Activated naive CD8-positive, alpha-beta T cell (primary cell): Measurements from ENCODE around the gene EXOG.

ENCODE experiments used
- H3K27ac Mint-ChIP-seq: one replicate; pipeline ENCODE4 v1.8.0; 2021; ENCODE audit warnings: mixed read lengths
- H3K27me3 Mint-ChIP-seq: one replicate; pipeline ENCODE4 v1.8.0; 2021; ENCODE audit warnings: mixed read lengths
- H3K36me3 Mint-ChIP-seq: one replicate; pipeline ENCODE4 v1.8.0; 2021; ENCODE audit warnings: mixed read lengths
- H3K4me1 Mint-ChIP-seq: one replicate; pipeline ENCODE4 v1.8.0; 2021; ENCODE audit warnings: low read depth, mixed read lengths
- H3K4me3 Mint-ChIP-seq: one replicate; pipeline ENCODE4 v1.8.0; 2021; ENCODE audit warnings: mild to moderate bottlenecking, mixed read lengths
- H3K9me3 Mint-ChIP-seq: one replicate; pipeline ENCODE4 v1.8.0; 2021; ENCODE audit warnings: low read depth, mixed read lengths

EXOG gene

DNA sequence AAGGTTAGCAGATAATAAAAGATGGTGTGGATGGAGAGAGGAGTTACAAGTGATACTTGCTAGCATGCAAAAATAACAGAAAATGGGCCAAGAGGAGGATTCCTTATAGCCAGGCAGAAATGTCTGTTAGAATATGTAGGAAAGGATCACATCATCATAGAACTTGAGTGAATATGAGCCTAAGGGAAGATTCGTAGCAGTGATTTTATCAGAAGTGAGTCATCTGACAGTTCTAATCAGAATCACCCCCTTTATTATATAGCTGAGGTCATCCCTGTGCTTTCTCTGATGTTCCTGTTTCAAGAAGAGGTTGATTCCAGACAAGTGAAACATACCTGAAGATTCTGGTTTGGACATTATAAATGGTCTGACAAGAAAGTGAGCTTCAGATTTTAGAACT lies 22.9 kb downstream of the EXOG start:
- Mint-ChIP-seq H3K4me3 (peak overlapping the region; percentile 12), H3K9me3 (no peaks in the 10 kb centered on the region), H3K27ac (peak overlapping the region; percentile 46), H3K36me3 (peaks cover 6% of the 10 kb centered on the region), H3K4me1 (peaks cover 33% of the 10 kb centered on the region), H3K27me3 (no peaks in the 10 kb centered on the region)

DNA sequence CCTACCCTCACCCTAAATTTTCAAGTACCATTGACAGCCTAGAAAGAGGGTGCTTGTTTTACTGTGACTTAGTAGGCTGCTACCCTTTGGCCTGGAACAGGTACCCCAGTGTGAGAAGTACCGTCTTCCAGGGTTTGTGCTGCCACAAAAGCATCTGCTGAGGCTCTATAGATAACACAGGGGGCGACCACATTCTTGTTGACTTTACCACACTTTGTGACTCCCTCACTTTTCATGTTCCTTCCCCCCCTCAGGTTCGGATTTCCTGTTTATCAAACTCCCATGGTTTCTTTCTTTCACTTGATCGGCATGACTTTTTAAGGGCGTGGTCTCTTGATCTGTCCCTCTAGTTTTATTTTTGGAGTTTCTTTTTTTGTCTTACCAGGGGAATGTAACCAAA lies 23.5 kb downstream of the EXOG start:
- Mint-ChIP-seq H3K4me3 (peak overlapping the region; percentile 38), H3K4me1 (peaks cover 33% of the 10 kb centered on the region), H3K9me3 (no peaks in the 10 kb centered on the region), H3K36me3 (peaks cover 9% of the 10 kb centered on the region), H3K27me3 (no peaks in the 10 kb centered on the region), H3K27ac (peak overlapping the region; percentile 83)

DNA sequence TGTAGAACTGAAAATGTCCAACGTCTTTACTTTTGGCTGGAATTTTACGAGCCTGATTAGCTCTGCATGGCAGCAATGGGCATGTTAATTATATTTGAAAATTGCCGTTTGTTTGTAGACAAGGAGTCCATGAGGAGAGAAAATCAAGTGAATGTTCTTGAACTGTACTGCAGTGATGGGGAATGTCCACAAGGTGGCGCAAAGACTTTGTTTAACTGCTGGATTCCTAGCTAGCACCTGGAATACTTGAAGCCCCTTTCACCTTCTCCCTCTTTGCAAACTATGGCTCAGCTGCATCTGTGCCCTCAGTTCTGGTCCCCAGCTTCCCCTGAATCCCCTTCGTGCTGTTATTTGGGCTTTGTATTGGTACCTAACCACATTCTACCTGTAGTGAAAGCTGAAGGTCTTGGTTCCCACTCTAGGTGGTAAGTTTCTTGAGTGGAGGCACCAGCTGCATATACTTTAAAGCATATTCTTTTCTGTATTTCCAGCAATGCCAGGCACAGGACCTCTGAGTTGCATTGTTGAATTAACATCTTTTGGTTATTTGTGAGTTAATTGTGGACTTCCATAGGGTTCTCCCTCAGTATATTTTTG lies 25.3 kb downstream of the EXOG start:
- H3K4me3 Mint-ChIP-seq = no peak overlapping the region
- peaks cover 33% of the 10 kb centered on the region for H3K4me1 Mint-ChIP-seq
- peaks cover 13% of the 10 kb centered on the region for H3K36me3 Mint-ChIP-seq
- H3K27me3 Mint-ChIP-seq = no peaks in the 10 kb centered on the region
- H3K9me3 Mint-ChIP-seq = no peaks in the 10 kb centered on the region
- H3K27ac Mint-ChIP-seq = no peak overlapping the region

DNA sequence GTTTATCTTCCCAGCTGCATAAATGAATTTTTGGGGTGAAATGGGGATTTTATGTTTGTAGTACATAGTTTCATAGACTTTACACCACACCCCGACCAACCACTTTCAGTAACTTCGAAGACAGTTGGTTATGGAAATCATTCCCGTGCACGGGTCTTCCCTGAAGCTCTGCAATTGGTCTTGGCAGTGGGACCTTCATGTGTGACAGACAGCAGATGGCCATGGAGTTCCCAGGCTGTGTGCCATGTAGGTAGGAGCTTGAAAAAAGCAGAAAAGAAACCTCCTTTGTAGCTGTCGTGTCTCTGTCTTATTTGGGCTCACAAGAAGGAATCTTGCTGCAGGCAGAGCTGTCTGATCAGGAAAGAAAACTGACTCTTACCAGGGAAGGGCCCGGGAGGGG lies 25.9 kb downstream of the EXOG start:
- H3K27ac Mint-ChIP-seq = no peak overlapping the region
- no peaks in the 10 kb centered on the region for H3K27me3 Mint-ChIP-seq
- H3K36me3 Mint-ChIP-seq = peaks cover 11% of the 10 kb centered on the region

DNA sequence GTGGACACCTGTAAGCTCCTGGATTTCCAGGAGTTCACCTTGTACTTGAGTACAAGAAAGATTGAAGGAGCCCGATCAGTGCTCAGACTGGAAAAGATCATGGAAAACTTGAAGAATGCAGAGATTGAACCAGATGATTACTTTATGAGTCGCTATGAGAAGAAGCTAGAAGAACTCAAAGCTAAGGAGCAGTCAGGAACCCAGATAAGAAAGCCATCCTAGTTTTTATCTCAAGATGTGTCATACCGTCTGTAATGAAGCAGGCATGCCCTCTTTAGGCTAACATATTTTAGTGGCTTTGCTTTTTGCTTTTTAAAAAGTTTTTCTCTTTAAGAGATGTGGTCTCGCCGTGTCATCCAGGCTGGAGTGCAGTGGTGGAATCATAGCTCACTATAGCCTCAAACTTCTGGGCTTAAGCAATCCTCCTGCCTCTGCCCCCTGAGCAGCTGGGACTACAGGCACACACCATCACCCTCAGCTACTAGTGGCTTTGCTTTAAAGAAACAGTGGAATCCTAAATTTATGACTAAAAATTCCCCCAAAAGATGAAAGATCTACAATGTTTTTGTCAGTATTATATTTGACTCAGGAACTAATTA lies 28.1 kb downstream of the EXOG start:
- Mint-ChIP-seq H3K4me3 (no peak overlapping the region), H3K27me3 (no peaks in the 10 kb centered on the region), H3K27ac (no peak overlapping the region)

More for the DNA sequence above, 25.9 kb downstream of the EXOG start:
- Mint-ChIP-seq H3K9me3 (no peaks in the 10 kb centered on the region), H3K4me3 (no peak overlapping the region), H3K4me1 (peaks cover 33% of the 10 kb centered on the region)

DNA sequence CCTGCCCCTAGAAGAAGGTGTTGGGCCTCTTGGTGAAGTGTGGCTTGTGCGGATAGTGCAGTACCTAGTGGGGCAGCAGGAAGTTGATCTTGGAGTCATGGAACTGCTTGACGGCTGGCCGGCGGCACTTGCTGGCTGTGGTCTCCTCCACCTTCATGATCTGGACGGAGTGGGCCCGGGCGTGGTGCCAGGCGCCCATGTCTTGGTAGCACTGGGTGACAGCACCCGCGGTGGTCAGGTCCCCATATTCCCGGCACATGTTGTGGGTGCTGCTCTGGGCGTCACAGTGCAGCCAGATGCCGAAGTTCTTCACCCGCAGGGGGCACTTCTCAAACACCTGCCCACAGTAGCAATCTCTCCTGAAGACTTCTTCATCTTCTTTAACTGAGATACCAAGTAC lies 30.7 kb downstream of the EXOG start:
- Mint-ChIP-seq H3K27ac (no peak overlapping the region), H3K4me3 (no peak overlapping the region), H3K36me3 (peaks cover 16% of the 10 kb centered on the region), H3K27me3 (no peaks in the 10 kb centered on the region), H3K9me3 (no peaks in the 10 kb centered on the region), H3K4me1 (no peaks in the 10 kb centered on the region)

More for the DNA sequence above, 28.1 kb downstream of the EXOG start:
- peaks cover 22% of the 10 kb centered on the region for H3K4me1 Mint-ChIP-seq
- peaks cover 14% of the 10 kb centered on the region for H3K36me3 Mint-ChIP-seq
- H3K9me3 Mint-ChIP-seq = no peaks in the 10 kb centered on the region

DNA sequence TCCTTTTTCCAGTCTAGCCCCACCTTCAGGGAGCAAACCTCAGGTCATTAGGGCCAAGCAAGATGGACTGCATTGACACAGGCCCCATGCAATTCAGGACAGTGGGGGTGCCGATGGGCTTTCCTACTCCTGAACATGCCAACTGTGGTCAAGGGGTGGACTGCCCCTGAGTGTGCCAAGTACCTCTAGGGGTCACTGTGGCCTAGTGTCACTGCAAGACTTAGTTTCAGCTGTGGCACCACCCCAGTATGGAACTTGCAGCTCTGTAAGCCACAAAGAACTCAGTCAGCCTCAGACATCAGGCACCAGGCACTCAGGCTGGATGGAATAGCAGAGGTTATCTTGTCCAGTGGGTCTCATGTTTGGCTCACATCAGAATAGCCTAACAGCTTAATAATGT lies 32.3 kb downstream of the EXOG start:
- Mint-ChIP-seq H3K27ac (no peak overlapping the region), H3K27me3 (no peaks in the 10 kb centered on the region), H3K4me1 (no peaks in the 10 kb centered on the region), H3K9me3 (no peaks in the 10 kb centered on the region), H3K4me3 (no peak overlapping the region), H3K36me3 (peaks cover 16% of the 10 kb centered on the region)

DNA sequence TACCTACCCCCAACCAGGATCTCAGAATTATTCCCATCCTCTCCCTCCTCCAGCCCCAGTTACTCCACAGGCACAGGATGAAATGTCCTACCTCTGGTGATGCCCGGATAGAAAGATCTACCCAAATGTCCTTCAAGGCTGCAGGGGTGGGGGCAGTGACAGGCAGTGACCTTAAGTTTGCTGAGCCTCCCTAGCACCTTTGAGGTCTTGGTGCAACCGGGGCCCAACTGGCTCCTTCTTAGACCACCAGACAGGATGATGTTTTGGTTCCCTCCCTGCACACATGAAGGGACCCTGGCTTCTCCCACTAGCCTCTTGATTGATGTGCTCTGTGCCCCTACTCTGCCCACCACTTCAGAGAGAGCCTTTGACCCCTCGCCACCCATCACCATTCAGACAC lies 36.4 kb downstream of the EXOG start:
- H3K4me1 Mint-ChIP-seq = peaks cover 2% of the 10 kb centered on the region
- H3K4me3 Mint-ChIP-seq = no peak overlapping the region
- H3K36me3 Mint-ChIP-seq = peaks cover 19% of the 10 kb centered on the region
- H3K27ac Mint-ChIP-seq = no peak overlapping the region
- no peaks in the 10 kb centered on the region for H3K27me3 Mint-ChIP-seq
- no peaks in the 10 kb centered on the region for H3K9me3 Mint-ChIP-seq

DNA sequence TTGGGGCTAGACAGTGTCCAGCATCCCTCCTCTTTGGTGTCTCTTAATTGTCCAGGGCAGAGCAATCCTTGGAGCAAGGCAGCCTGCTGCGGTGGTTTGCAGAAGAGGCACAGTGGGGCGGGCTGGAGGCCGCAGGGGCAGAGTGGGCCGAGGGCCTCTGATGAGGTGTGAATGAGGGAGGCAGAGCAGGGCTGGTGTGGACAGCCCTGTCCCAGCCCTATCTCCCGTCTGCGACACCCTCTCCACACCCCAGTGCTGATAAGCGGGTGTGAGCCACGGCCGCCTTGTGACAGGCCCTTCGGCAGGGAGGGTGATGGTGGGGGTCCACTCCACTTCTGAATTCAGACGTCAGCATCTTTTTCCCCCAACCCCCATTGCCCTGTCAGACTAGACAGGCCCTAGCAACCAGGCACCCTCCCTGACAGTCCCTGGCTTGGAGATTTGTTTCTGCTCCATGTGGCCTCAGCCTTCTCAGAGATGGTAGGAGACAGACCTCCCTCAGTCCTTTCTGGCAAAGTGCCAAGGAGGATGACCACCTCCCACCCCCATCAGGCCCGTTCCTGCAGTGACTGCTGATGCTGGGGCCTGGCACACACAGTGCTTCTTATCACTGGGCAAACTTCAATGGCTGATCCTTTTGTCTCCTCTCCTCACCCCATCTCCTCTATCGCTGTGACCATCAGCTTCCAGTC lies 37.3 kb downstream of the EXOG start:
- H3K27me3 Mint-ChIP-seq = no peaks in the 10 kb centered on the region
- H3K36me3 Mint-ChIP-seq = peaks cover 16% of the 10 kb centered on the region
- no peak overlapping the region for H3K27ac Mint-ChIP-seq

DNA sequence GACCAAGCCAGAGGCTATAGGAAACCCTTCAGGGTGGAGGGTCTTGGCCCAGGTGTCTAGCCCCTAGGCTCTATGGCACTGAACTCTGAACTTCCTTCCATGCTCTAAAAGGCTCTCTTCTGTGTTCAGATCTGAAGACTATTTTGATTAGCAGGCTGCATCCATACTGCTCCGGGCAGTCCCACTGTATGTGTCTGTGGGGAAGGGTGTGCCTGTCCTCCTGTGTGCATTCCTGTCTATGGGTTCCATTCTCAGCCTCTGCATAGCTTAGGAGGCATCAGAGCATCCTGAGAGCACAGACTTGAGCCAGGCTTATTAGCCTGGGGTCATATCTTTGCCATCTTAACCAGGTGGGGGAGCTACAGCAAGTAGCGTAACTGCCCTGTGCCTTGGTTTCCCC lies 38.0 kb downstream of the EXOG start:
- no peak overlapping the region for H3K4me3 Mint-ChIP-seq
- peaks cover 2% of the 10 kb centered on the region for H3K4me1 Mint-ChIP-seq
- H3K27me3 Mint-ChIP-seq = no peaks in the 10 kb centered on the region
- no peak overlapping the region for H3K27ac Mint-ChIP-seq
- H3K9me3 Mint-ChIP-seq = no peaks in the 10 kb centered on the region
- H3K36me3 Mint-ChIP-seq = peaks cover 16% of the 10 kb centered on the region

More for the DNA sequence above, 37.3 kb downstream of the EXOG start:
- Mint-ChIP-seq H3K4me1 (peaks cover 2% of the 10 kb centered on the region), H3K9me3 (no peaks in the 10 kb centered on the region), H3K4me3 (no peak overlapping the region)

DNA sequence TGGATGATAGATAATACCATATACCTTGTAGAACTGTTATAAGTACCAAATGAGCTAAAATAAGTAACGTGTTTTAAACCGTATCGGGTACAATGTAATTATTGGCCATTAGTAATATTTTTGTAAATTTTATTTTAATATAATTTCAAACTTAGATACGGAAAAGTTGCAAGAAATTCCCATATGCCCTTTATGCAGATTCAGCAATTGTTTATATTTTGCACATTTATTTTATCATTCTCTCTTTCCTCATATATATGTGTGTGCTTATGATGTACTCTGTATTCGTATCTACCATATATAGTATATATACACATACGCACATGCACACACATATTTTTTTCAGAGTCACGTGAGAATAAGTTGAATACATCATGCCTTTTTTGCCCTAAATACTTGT lies 38.5 kb downstream of the EXOG start:
- H3K27ac Mint-ChIP-seq = no peak overlapping the region
- H3K36me3 Mint-ChIP-seq = peaks cover 16% of the 10 kb centered on the region
- H3K4me1 Mint-ChIP-seq = peaks cover 2% of the 10 kb centered on the region
- no peaks in the 10 kb centered on the region for H3K9me3 Mint-ChIP-seq
- H3K27me3 Mint-ChIP-seq = no peaks in the 10 kb centered on the region
- H3K4me3 Mint-ChIP-seq = no peak overlapping the region

DNA sequence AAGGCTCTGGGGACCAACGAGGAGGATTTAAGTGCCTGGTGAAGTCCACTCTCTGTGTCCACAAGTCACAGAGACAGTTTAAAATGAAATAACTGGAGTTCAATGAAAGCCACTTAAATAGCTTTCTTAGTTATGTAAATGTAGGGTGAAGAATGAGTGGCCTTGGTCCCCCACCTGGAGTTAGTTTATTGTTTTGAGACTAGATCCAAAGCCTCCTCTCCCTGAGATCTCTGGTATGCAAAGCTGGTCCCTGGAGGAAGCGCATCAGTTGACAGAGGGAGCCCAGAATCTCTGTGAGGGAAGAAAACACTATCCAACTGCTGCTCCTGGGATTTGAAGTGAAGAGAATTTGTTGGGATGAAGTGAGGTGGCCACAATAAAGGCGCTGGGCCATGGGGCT lies 40.5 kb downstream of the EXOG start:
- Mint-ChIP-seq H3K36me3 (peaks cover 15% of the 10 kb centered on the region), H3K27me3 (no peaks in the 10 kb centered on the region), H3K27ac (no peak overlapping the region), H3K9me3 (no peaks in the 10 kb centered on the region), H3K4me3 (no peak overlapping the region), H3K4me1 (peaks cover 2% of the 10 kb centered on the region)

DNA sequence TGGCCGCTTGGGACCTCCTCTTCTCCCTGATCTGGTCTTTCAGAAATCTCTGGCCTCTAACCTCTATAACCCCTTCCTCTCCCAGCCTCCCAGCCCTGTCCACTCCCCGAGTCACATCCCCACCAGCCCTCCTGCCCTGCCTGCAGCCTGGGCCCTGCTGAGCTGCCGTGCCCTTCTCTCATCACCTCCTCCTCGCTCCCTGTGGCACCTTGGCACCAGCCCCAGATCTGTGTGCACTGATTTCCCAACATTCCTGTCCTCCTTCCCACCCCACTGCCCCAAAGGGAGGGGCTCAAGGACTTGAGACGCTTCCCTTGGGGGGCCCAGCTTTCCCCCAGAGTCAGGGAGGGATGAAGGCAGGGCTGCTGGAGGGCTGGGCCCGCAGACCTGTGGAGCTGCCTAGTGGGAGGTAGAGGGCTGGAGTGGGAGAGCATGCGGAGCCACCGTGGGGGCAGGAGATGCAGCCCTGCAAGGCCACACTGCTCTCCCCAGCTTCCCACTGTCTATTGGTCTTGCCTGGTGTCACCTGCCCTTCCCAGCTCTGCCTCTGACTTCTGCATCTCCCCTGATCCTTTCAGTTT lies 42.7 kb downstream of the EXOG start:
- Mint-ChIP-seq H3K36me3 (peaks cover 16% of the 10 kb centered on the region), H3K9me3 (no peaks in the 10 kb centered on the region), H3K27ac (no peak overlapping the region), H3K4me3 (no peak overlapping the region), H3K4me1 (peaks cover 2% of the 10 kb centered on the region), H3K27me3 (no peaks in the 10 kb centered on the region)

DNA sequence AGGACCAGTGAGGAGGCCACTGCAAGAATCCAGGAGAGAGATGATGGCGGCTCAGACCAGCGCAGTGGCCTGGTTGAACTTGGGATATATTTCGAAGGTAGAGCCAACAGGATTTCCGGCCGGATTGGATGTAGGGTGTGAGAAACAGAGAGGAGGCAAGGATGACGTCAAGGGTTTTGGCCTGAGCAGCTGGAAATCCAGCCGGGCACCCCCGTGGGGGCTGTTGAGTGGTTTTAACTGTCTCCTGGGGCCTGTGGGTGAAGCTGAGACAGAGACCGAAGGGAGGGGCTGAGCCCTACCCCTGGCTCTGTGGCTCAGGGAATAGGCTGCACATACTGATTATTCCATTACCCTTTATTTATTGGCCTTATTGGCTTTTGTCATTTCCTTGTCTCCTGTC lies 45.7 kb downstream of the EXOG start:
- Mint-ChIP-seq H3K27me3 (no peaks in the 10 kb centered on the region), H3K4me3 (no peak overlapping the region), H3K9me3 (no peaks in the 10 kb centered on the region), H3K36me3 (peaks cover 3% of the 10 kb centered on the region), H3K27ac (no peak overlapping the region), H3K4me1 (no peaks in the 10 kb centered on the region)
